HG02870 (cell line): Measurements from ENCODE around the gene CSTF1.

Source experiments
- ATAC-seq: cut with Tn5 transposase; IDR thresholded peaks from one replicate; pipeline ENCODE4 v1.9.1; 2021; ENCODE audit warnings: mild to moderate bottlenecking, moderate library complexity; ENCODE audit not compliant: unreplicated experiment

The CSTF1 gene

DNA sequence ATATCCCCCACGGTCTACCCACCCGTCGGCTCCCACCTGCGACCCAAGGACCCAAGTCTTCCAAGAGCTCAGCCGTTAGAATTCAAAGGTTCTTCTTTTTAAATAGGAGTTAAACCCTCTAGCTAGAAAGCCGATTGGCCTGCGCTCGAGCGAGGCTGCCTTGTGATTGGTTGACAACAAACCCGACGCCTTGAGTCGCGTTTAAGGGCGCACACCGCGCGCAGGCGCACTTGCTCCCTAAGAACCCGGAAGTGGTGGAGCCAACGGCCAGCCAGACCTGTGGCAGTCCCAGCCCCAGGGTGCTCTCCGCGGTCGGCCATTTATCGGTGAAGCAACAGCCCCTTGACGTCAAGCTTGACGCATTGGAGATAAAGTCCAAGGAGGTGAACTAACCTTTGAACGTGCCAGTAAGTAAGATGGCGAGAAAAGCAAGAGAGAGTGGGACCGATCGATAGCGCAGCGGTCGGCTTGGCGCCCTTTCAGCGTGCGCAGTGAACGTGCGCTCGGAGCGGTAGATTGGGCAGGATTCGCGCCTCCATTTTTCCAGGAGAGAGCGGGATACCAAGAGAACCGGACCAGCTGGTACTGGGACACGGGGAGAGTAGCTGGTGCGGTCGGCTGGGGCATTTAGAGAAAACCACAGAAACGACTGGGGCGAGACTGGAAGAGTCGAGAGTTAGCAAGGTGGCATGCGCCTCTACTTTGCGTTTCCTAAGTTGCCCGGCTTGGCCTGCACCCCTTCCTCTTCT, at the start of gene CSTF1, which contains the start of gene AURKA:
TSS of gene CSTF1 (plus strand) at position 514 of the 749 bp plus-strand sequence. CDS start 2,908 bp downstream, outside the sequence.
TSS of gene AURKA (minus strand) at position 84 of the 749 bp plus-strand sequence. CDS start 4,018 bp downstream, outside the sequence.
- peak; percentile 91 for ATAC-seq

DNA sequence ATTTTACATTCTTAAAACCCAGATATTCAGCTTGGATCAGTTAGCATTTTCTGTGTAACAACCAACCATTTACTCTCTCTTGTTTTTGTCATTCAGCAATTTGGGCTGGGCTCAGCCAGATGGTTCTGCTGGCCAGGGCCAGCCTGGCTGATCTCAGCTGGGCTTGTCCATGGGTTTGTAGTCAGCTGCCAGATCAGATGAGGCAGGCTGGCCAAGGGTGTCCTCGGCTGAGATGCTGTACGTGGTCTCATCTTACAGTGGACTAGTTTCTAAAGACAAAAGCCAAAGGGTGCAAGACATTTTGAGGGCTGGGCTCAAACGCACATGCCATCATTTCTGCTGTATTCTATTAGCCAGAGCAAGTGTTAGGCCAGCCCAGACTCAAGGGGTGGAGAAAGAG, 49.7 kb upstream of the CSTF1 start:
- no peak for ATAC-seq

GRCh38 chr20:56343861-56344381, 48.5 kb upstream of the CSTF1 start:
- ATAC-seq: no peak

DNA sequence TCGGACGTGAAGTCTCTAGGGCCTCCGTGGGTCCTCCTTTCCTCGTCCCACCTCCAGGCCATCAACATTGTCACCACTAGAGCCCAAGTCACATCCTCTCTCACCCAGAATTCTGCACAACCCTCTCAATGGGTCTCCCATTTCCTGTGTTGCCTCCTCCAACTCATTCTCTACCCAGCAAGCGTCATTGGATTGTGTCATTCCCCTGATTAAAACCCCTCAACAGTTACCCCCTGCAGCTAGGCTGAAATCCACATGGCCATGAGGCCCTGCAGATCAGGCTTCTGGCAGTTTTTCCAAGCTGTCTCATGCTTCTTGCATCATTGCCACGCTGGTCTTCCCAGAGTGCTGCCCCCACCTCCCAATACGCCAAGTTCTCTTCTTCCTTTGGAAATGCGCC, 46.5 kb upstream of the CSTF1 start:
- ATAC-seq: no peak

GRCh38 chr20:56347628-56348304, 44.7 kb upstream of the CSTF1 start:
- ATAC-seq: no peak

DNA sequence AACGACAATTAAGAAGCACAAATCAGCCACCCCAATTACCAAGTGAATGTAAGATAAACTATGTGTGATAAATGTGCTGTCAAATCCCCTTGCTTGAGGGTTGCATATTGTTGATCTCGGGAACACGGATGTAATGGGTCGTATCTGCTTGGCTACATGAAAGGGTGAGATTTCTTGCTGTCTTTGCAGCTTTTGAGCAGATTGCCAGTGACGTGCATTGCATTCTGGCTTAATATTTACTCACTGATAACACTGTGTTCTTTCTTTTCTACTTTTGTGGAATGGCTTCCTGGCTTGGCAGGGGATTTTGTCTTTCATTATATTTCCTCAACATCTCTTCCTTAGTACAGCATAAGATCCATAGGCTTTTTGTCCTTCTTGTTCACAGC, 44.1 kb upstream of the CSTF1 start:
- no peak for ATAC-seq

- ATAC-seq: no peak
These were observed 43.7 kb upstream of the CSTF1 start for GRCh38 chr20:56348746-56349145.

DNA sequence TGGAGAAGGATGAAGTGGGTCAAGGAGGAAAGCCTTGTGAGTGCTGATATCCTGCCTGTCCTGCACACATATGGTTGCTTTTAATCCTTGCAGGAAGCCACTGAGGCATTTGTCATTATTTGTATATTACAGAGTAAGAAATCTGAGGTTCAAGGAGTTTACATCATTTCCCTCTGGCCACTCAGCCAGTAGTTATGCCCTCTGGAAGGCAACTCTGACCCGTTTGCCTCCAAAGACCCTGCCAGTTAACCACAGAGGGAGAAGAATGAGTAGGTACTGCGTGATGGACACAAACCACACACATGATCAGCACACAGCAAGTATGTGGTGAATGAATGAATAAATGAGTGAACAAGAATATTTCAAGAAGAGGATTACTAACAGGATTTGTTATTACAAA, 41.6 kb upstream of the CSTF1 start:
- no peak for ATAC-seq

GRCh38 chr20:56352345-56353055, 39.9 kb upstream of the CSTF1 start:
- no peak for ATAC-seq

DNA sequence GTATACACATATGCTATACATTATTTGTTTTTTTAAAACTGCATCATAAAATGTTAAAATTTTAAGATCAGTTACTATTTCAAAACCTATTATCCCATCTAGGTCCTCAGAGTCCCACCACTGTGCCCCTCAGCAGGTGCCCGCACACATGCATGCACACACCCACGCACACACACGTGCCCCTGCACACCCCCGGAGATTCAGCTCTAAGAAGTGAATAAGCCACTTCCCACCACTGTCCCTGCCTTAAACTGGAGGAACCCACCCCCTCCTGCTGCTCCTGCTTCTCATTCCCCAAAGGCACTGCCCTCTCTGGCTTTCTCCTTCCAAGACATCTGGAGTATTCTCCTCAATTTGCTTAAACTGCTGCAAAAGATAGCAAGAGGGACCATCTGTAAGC, 39.1 kb upstream of the CSTF1 start:
- ATAC-seq: no peak

DNA sequence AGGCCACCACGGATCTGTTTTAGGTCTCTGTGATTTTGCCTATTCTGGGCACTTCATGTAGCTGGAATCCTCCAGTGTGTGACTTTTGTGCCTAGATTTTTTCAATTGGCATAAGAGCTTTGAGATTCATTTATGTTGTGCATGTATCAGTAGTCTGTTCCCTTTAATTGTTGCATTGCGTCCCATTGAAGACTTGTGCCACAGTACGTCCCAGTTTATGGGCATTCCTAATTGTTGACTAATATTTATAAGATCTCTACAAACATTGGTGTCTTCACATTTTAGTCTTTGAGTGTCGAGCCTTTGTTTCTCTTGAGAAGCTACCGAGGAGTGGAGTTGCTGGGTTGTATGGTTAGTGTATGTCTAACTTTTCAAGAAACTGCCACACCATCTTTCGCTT, 34.4 kb upstream of the CSTF1 start:
- no peak for ATAC-seq

- peak; percentile 93 for ATAC-seq
These were observed 33.7 kb upstream of the CSTF1 start, which contains the start of gene FAM210B for GRCh38 chr20:56358600-56359211. Gene FAM210B (plus strand): TSS chr20:56358974. CDS start chr20:56359006, 32 bp downstream.

GRCh38 chr20:56359212-56360132, 33.0 kb upstream of the CSTF1 start:
- ATAC-seq: peak; percentile 25

- ATAC-seq: no peak
These were observed 32.1 kb upstream of the CSTF1 start for GRCh38 chr20:56360133-56360907.

GRCh38 chr20:56360908-56361205, 31.6 kb upstream of the CSTF1 start:
- ATAC-seq: no peak

GRCh38 chr20:56361900-56362299, 30.5 kb upstream of the CSTF1 start:
- no peak for ATAC-seq

DNA sequence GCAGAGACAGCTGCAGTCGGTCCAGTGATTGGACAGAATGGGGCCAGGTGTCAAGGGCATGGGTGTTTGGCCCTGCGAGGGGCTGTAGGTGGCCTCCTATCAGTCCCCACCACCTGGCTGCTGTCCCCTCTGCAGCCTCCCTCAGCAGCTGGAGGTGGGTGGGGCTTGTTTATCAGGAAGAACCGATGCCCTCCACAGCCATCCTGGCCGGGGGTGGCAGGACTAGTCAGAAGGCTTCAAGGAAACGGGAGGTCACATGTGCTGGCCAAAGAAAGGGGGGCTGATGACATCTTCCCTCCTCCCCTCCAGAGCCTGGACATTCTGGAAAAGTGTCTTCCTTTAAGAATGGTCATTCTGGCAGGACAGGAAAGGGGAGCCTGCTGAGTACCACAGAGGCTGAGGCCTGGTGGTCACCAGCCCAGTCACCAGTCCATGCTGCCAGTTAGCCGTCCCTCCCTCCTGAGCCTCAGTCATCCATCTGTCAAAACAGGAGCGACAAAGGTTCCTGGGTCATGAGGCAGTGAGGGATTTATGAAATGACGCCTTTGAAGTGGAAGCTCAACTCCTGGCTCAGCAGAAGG, 29.5 kb upstream of the CSTF1 start:
- ATAC-seq: no peak

DNA sequence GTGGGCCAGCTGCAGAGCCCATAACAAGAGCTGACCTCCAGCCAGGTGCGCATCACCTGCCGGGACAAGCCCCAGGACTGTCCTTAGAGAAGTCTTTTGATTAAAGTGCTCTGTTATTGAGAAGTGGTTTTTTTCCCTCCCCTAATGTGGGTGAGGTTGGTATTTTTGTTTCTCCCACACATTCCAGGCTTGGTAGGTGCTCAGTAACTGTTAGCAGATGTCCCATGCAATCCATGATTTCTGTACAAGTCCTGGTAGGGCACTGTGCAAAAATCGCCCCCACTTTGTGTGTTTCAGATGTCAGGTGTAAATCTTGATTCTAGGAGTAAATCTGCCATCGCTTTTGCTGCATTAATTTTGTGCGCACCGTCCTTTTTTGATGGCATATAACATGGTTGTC, 29.0 kb upstream of the CSTF1 start:
- ATAC-seq: no peak
